ENCODE measurements around the gene DCAF11.

DNA sequence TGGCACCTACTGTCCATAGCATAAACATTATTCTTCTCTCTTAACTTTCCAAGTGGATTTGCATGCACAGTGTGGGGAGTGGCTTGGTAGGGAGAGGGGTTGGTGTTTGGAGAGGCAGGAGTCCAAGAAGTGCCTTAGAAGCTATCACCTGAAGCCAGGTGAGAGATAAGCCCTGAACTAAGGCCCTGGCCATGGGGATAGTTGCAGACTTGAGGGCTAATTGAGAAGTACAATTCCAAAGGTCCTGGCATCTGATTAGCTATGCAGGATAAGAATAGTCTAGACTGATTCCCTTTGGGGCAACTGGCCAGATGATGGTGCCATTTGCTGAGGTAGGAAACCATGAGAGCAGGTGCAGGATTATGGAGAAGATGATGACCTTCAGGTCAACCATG is 22.5 kb upstream of the DCAF11 start:
- TF ChIP-seq EZH2 (IDR thresholded peaks at IDR 0.05; ENCODE audit: insufficient read depth, poor library complexity, severe bottlenecking) (no peak), EZH2phosphoT487 (IDR thresholded peaks at IDR 0.05; ENCODE audit: insufficient read depth, low read depth) (no peak)

Measured in GM23248 (cell line).